ENCODE results near the gene CLK1.
"Not testable (repeated sequence)": the region's sequence is repeated elsewhere in the genome, so short reads cannot be mapped to it uniquely, and the experiment has no call there.

CLK1 gene

GRCh38 chr2:200851398-200852248, 12.8 kb downstream of the CLK1 start:
- DNase-seq = no peak

GRCh38 chr2:200850512-200851256, 13.8 kb downstream of the CLK1 start:
- no peak for DNase-seq

GRCh38 chr2:200847939-200848338, 16.5 kb downstream of the CLK1 start:
- no peak for DNase-seq

GRCh38 chr2:200847269-200847668, 17.2 kb downstream of the CLK1 start:
- DNase-seq = no peak

GRCh38 chr2:200845669-200846325, 18.7 kb downstream of the CLK1 start:
- DNase-seq = no peak

- DNase-seq = no peak
Measured at GRCh38 chr2:200845194-200845593, 19.3 kb downstream of the CLK1 start.

- no peak for DNase-seq
Measured at GRCh38 chr2:200843993-200844948, 20.2 kb downstream of the CLK1 start.

- no peak for DNase-seq
Measured at GRCh38 chr2:200839513-200839912, 24.9 kb downstream of the CLK1 start.

- no peak for DNase-seq
Measured at GRCh38 chr2:200834701-200835100, 29.8 kb downstream of the CLK1 start.

GRCh38 chr2:200829258-200829655, 35.2 kb downstream of the CLK1 start:
- no peak for DNase-seq

GRCh38 chr2:200828572-200829257, 35.7 kb downstream of the CLK1 start:
- DNase-seq = no peak

- DNase-seq = no peak
Measured at GRCh38 chr2:200828104-200828503, 36.4 kb downstream of the CLK1 start.

- no peak for DNase-seq
Measured at GRCh38 chr2:200821686-200822245, 42.7 kb downstream of the CLK1 start.

- DNase-seq = no peak
Measured at GRCh38 chr2:200820573-200821234, 43.8 kb downstream of the CLK1 start.

- DNase-seq = not testable (repeated sequence)
Measured at GRCh38 chr2:200818732-200819131, 45.7 kb downstream of the CLK1 start.

GRCh38 chr2:200814917-200815316, 49.5 kb downstream of the CLK1 start:
- no peak for DNase-seq

- no peak for DNase-seq
Measured at GRCh38 chr2:200814276-200814815, 50.1 kb downstream of the CLK1 start.

- peak; percentile 63 for DNase-seq
Measured at GRCh38 chr2:200812122-200813022, 52.1 kb downstream of the CLK1 start.
